HUES64 (cell line): Measurements from ENCODE around the gene ADAMTS15.

Source experiments
- H3K27ac ChIP-seq: 2 replicates; pipeline ENCODE4 v1.7.0; 2013; ENCODE audit warnings: low read depth, low read length, inconsistent platforms
- H3K27me3 ChIP-seq: 2 replicates; pipeline ENCODE4 v1.6.1; 2013; ENCODE audit warnings: mild to moderate bottlenecking, low read length; ENCODE audit not compliant: insufficient read depth
- H3K36me3 ChIP-seq: 2 replicates; pipeline ENCODE4 v1.6.1; 2013; ENCODE audit warnings: mild to moderate bottlenecking, low read length; ENCODE audit not compliant: insufficient read depth
- H3K4me1 ChIP-seq: 2 replicates; pipeline ENCODE4 v1.6.1; 2013; ENCODE audit warnings: mild to moderate bottlenecking, low read length, moderate library complexity; ENCODE audit not compliant: insufficient read depth
- H3K4me3 ChIP-seq: 2 replicates; pipeline ENCODE4 v1.5.1; 2013; ENCODE audit warnings: mild to moderate bottlenecking, low read length, moderate library complexity
- H3K9ac ChIP-seq: 2 replicates; pipeline ENCODE4 v1.6.1; 2013; ENCODE audit warnings: mild to moderate bottlenecking, low read depth, low read length
- H3K9me3 ChIP-seq: 2 replicates; pipeline ENCODE4 v1.6.1; 2013; ENCODE audit warnings: low read depth, low read length; ENCODE audit not compliant: insufficient read depth
- WGBS: fragments of 150-250, 120-280 bp; methylation state at CpG from one replicate; pipeline ENCODE4 v1.1.7; 2013; ENCODE audit warnings: missing lambda C conversion rate; 5-methylcytosine and 5-hydroxymethylcytosine counted together

The ADAMTS15 gene

DNA sequence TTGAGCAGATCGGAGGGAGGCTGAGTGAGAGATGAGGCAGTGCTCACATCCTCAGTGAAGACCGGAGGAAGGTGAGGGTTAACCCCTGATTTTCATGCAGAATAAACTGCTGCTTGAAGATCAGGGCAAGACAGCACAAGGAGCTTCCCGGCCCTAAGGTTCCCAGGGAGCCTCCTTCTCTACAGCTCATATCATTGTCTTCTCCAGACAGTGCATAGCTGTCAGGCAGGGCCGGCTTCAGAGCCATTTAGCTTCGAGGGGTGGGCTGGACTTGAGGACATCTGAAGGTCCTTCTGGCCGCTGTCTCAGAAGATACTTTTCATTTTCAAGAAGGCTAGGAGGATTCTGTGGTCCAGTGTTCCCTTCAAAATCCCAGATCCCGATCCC, 27.3 kb upstream of the ADAMTS15 start:
- peaks cover 6% of the 10 kb centered on the region for H3K27me3 ChIP-seq
- no peak overlapping the region for H3K4me3 ChIP-seq
- WGBS: 93% methylated on average over 7 of the region's 7 CpGs
- no peaks in the 10 kb centered on the region for H3K36me3 ChIP-seq
- H3K27ac ChIP-seq: no peak overlapping the region
- no peaks in the 10 kb centered on the region for H3K4me1 ChIP-seq
- no peak overlapping the region for H3K9ac ChIP-seq
- no peaks in the 10 kb centered on the region for H3K9me3 ChIP-seq

DNA sequence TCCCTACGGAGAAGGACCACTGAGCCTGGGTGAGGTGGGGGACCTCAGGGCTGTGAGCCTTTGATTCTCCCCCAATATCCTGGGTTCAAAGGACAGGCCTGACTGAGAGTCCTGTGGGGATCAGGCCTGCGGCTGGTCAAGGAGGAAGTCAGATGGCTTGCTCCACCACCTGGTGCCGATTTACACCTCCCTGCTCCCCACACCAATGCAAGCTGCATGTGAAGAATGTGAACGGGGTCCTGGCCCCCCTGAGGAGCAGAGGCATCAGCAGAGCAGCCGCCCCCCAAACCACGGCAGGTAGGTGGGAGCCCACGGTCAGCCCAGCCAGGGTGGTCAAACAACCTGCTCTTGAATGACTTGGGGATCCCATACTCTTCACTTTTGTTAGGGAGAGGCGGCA, 26.7 kb upstream of the ADAMTS15 start:
- WGBS: 94% methylated on average over 8 of the region's 8 CpGs
- Histone ChIP-seq H3K27ac (no peak overlapping the region), H3K4me3 (no peak overlapping the region), H3K4me1 (no peaks in the 10 kb centered on the region), H3K36me3 (no peaks in the 10 kb centered on the region), H3K27me3 (peaks cover 11% of the 10 kb centered on the region), H3K9me3 (no peaks in the 10 kb centered on the region), H3K9ac (no peak overlapping the region)

DNA sequence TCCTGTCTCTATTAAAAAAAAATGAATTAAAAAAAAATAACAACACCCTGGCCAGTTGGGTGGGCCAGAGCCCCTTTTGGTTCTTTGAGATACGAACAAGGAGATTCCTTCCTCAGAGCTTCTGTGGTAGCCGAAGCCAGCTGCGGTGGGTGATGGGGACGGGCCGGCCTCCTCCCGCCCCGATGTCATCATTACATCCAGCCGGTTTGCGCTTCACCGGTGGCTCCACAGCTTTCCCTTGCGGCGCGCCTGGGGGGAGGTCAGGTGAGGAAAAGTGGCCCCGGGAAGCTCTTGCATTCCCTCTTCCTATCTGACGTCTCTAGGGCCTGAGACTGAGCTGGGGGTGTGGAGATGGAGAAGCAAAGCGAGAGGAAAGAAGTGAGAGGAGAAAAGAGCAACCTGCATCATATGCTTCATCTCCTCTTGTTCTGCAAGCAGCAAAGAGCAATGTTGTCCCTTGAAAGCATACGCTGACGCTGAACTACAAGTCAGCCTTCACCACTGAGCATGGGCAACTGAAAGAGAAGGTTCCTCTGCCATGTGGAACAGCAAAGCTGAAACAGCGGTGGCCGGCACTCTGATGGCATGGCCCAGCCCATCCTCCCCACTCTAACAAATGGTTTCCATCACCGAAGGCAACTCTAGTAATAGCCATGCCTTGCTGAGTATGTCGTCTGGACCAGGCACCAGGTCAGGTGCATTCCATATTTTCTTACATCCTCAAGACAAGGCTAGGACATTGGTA, 26.0 kb upstream of the ADAMTS15 start:
- Histone ChIP-seq H3K27me3 (peaks cover 18% of the 10 kb centered on the region), H3K4me3 (no peak overlapping the region), H3K9me3 (no peaks in the 10 kb centered on the region), H3K36me3 (no peaks in the 10 kb centered on the region), H3K9ac (no peak overlapping the region), H3K4me1 (no peaks in the 10 kb centered on the region), H3K27ac (no peak overlapping the region)
- 95% methylated on average over 21 of the region's 22 CpGs for WGBS

DNA sequence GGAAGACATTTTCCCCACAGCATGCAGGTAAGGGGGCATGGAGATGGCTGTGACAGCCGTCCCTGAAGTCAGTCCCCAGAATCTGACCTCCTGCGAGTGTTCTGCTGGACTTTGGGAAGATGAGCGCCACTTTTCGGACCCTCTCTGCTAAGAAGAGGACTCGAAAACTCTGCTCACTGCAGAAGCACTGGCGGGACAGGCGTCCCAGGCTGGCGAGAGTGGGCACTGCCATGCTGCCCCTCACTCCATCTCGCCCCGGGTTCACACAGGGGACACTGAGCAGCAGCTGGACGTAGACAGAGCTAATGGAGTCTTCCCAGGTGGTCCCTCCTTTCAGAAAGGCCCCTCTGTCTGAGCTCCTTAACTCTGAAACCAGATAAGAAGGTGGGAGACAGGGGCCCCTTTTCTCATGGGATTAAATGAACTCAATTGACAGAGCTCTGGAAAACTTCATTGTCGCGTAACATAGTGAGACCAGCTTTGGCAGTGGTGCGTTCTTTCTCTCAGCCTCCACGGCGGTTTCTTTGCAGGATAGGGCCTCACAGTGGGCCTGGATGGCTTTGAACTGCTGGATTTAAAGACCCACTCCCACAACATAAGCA, 24.8 kb upstream of the ADAMTS15 start:
- H3K9me3 ChIP-seq: no peaks in the 10 kb centered on the region
- no peaks in the 10 kb centered on the region for H3K36me3 ChIP-seq
- H3K9ac ChIP-seq: no peak overlapping the region
- 0 out of 2 replicates have a peak, but pooled peaks cover under 1% of the 10 kb centered on the region for H3K4me1 ChIP-seq
- no peak overlapping the region for H3K27ac ChIP-seq
- 94% methylated on average over 16 of the region's 16 CpGs for WGBS
- H3K27me3 ChIP-seq: peaks cover 30% of the 10 kb centered on the region
- H3K4me3 ChIP-seq: no peak overlapping the region

DNA sequence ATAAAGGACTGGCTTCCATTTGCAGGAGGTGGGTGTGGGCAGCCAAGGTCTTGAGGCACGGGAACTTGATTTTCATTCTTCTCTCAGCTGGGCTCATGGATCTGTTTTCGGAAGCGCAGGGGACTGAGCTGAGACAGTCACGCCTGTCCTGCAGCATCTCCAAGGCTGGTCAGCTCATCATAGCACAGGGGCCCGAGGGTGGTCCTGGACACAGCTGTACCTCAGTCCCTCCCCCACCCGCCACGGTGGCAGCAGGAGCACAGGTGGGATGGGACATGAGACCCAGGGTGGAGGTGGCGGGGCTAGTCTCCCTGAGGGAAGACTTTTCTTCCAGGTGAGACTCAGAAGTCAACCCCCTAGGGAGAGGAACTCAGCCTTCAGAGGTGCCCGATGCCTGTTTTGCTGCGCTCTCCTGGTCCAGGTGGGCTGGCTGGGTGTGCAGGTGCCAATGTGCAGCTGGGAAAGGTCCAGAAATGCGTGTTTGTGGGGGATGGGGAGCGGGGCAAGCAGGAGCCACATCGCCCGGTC, 23.8 kb upstream of the ADAMTS15 start:
- 93% methylated on average over 14 of the region's 14 CpGs for WGBS
- peaks cover 41% of the 10 kb centered on the region for H3K27me3 ChIP-seq

DNA sequence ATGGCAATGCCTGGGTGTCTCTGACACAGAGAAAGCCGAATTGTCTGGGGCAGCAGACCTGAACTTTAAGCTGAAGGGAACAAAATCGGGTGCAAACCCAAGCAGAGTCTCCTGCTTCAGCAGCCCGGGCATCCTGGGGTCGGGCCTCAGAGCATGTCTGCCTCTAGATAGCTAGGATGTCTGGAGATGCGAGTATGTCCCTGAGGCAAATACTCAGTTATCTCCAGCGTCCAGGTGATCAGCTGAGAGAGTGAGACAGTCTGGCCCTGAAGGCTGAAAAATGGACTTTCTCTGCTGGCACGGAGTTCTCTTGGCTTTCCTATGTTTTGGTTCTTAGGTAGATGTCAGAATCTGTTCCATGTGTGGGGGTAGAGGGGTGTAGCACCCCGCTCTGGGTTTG, 23.3 kb upstream of the ADAMTS15 start:
- H3K27ac ChIP-seq: no peak overlapping the region
- peaks cover 45% of the 10 kb centered on the region for H3K27me3 ChIP-seq
- H3K9me3 ChIP-seq: no peaks in the 10 kb centered on the region
- WGBS: 92% methylated on average over 8 of the region's 8 CpGs
- H3K36me3 ChIP-seq: no peaks in the 10 kb centered on the region
- H3K4me1 ChIP-seq: 0 out of 2 replicates have a peak, but pooled peaks cover 5% of the 10 kb centered on the region
- no peak overlapping the region for H3K9ac ChIP-seq
- no peak overlapping the region for H3K4me3 ChIP-seq

More for the DNA sequence above, 23.8 kb upstream of the ADAMTS15 start:
- Histone ChIP-seq H3K4me3 (no peak overlapping the region), H3K9me3 (no peaks in the 10 kb centered on the region), H3K9ac (no peak overlapping the region), H3K4me1 (0 out of 2 replicates have a peak, but pooled peaks cover 5% of the 10 kb centered on the region), H3K27ac (no peak overlapping the region), H3K36me3 (no peaks in the 10 kb centered on the region)

DNA sequence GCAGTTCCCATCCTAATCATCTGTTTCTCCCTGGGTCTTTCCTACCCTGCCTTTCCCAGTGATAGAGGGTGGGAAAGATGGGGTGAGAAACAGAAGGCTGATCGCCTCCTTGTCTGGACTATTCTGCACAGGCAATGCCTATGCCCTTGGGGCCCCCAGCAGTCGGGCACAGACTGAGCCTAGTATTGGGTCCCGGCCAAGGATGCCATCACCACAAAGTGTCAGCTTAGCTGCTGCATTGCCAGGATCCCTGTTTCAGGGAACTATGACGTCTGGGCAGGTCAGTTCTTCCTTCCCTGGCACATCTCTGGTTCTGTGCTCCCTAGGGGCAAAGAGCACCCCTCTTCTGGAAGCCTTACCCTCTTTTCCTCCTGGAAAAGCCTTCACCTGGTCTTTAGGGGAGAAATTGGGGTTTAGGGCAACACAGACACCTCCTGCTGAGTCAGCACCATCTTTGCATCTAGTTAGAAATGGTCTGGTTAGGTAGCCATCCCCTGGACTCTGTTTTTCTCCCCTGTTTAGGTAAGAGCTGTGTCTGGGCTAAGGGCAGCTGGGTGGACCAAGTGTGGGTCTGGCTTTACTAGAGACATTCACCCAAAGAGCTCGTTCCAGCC, 22.1 kb upstream of the ADAMTS15 start:
- peaks cover 52% of the 10 kb centered on the region for H3K27me3 ChIP-seq
- H3K9ac ChIP-seq: no peak overlapping the region
- no peaks in the 10 kb centered on the region for H3K36me3 ChIP-seq
- WGBS: 90% methylated on average over 5 of the region's 5 CpGs
- no peak overlapping the region for H3K27ac ChIP-seq
- H3K9me3 ChIP-seq: no peaks in the 10 kb centered on the region
- H3K4me1 ChIP-seq: 0 out of 2 replicates have a peak, but pooled peaks cover 5% of the 10 kb centered on the region
- no peak overlapping the region for H3K4me3 ChIP-seq

DNA sequence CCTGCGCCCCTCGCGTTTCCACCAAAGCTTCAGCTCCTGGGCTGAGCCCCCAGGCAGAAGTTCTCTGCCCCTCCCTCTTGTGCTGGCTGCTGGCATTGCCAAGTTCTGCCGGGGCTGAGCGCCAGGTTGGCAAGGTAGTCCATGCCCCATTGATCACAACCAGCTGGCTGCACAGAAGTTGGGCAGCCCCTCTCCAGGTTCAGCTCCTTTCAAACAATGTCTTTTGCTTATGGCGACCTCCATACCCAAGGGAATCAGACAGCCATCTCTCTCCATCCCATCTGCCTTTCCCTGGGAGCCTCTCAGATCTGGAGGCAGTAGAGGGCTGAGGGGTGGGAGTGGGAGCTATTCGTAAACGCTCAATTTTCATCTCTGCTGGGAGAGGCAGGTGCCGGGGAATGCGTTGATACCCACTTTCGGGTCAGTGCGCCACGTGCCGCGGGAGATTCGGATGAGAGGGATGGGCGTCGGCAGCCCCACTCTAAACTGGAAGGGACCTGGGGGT, 21.6 kb upstream of the ADAMTS15 start:
- 0 out of 2 replicates have a peak, but pooled peaks cover 5% of the 10 kb centered on the region for H3K4me1 ChIP-seq
- no peak overlapping the region for H3K9ac ChIP-seq
- H3K27ac ChIP-seq: no peak overlapping the region
- WGBS: 70% methylated on average over 18 of the region's 18 CpGs
- H3K9me3 ChIP-seq: no peaks in the 10 kb centered on the region
- no peaks in the 10 kb centered on the region for H3K36me3 ChIP-seq
- H3K27me3 ChIP-seq: peaks cover 52% of the 10 kb centered on the region
- peak overlapping the region; percentile 56 for H3K4me3 ChIP-seq

DNA sequence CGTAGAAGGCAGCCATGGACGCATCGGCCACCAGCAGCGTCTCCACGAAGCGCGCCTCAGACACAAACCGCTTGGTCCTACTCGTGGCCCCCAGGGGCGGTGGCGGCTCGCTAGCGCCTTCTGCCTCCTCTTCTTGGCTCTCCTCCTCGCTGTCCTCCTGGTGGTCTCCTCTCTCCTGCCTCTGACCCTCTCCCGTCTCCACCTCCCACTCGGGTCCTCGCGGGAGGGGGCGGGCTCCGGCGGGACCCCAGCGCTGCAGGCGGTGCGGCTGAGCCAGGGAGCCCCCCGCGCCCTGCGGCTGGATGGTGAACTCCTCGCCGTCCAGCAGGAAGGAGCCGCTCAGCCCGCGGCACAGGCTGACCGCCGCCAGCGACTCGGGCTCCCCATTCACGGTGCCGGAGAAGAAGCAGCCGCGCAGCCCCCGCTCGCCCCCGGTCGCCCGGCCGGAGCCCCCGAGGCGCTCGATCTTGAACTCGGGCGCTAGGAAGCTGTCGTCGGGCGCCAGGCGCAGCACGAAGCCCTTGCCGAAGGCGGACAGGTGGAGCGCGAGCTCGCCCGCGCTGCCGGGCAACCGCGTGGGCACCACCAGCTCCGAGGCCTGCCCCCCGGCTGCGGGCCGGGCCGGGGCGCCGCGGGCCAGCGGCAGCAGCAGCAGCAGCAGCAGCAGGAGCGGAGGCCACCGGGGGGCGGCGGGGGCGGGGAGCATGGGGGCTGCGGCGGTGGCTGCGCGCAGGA, 20.7 kb upstream of the ADAMTS15 start:
- 1% methylated on average over 84 of the region's 84 CpGs for WGBS
- H3K36me3 ChIP-seq: no peaks in the 10 kb centered on the region
- H3K4me3 ChIP-seq: peak overlapping the region; percentile 56
- H3K4me1 ChIP-seq: 0 out of 2 replicates have a peak, but pooled peaks cover 5% of the 10 kb centered on the region
- H3K9me3 ChIP-seq: no peaks in the 10 kb centered on the region
- H3K9ac ChIP-seq: peak overlapping the region; percentile 62
- H3K27ac ChIP-seq: no peak overlapping the region
- H3K27me3 ChIP-seq: peaks cover 52% of the 10 kb centered on the region

DNA sequence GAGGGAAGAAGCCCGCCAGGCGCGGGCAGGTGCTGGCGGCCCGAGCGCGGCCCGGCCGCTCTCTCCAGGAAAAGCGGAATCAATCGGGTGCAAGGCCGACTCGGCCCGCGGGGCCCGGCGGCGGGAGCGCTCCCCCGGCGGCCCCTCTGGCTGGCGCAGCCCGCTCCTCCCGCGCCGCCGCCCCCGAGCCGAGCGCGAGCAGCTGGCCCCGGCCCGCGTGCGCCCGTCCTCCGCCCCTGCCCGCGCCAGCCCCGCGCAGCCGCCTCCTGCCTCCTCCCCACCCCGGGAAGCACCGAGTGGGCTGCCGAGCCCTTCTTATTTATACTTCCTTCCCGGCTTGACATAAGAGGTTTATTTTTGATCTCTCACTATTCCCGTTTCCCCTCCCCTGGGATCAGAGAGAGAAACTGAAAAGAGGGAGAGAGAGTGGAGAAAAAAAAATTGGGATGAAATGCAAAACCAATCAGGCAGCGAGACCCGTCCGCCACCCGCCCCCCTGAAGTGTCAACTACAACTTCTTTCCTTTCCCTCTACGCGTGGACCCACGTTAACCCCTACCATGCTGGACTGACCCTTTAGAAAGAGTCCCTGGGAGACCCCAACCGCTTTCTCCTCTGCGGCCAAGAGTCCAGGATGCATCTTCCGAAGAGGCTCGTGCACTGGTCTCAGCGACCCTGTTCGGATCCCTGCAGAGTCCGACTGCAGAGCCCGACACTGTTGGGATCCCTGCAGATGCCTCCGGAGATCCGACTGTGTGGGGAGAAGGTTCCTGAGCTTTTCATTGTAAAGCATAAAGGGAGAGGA, 19.9 kb upstream of the ADAMTS15 start, which contains the start of gene ADAMTS8:
ADAMTS8 (minus strand) TSS at position 294 of the 804 bp plus-strand sequence. CDS start 323 bp downstream, outside the sequence.
- Histone ChIP-seq H3K27me3 (peaks cover 52% of the 10 kb centered on the region), H3K27ac (no peak within 1 kb of the TSS), H3K9me3 (no peaks in the 10 kb centered on the region), H3K4me1 (0 out of 2 replicates have a peak, but pooled peaks cover 5% of the 10 kb centered on the region), H3K4me3 (peak within 1 kb of the TSS; percentile 56), H3K9ac (peak within 1 kb of the TSS; percentile 62), H3K36me3 (no peaks in the 10 kb centered on the region)
- WGBS: 3% methylated on average over 62 of the region's 64 CpGs
